Cortex of kidney (tissue), 1 donor: ENCODE data around the gene ZNF132.

ENCODE experiments used
- DNase-seq: peaks from one replicate; lab custom pipeline; 2025; lab: John Stamatoyannopoulos, UW

The ZNF132 gene

GRCh38 chr19:58386576-58387337 is 53.2 kb downstream of the ZNF132 start, which contains the start of gene RPS5:
Gene RPS5, plus strand, starts transcription at chr19:58387269. Its CDS starts 869 bp downstream, at chr19:58388138.
- no peak for DNase-seq

GRCh38 chr19:58385891-58386575 is 53.9 kb downstream of the ZNF132 start:
- DNase-seq: no peak

GRCh38 chr19:58385313-58385890 is 54.6 kb downstream of the ZNF132 start:
- DNase-seq: no peak

GRCh38 chr19:58382997-58383603 is 56.9 kb downstream of the ZNF132 start:
- no peak for DNase-seq
